OCI-LY7 (cell line): Measurements from ENCODE around the gene INSM1. TPM values are rescaled to one million over a fixed set of nuclear protein-coding genes. Genes with fewer than 3 reads are reported as not detected.

Experiments used
- BruUV-seq: library from RNA; stranded (reverse); fragments of 400-500 nt; replicated peaks from 2 replicates; lab custom pipeline; 2021; lab: Mats Ljungman, UMichigan
- CTCF ChIA-PET: fragments of 300-600 bp; sonication (Branson Sonifier 250); formaldehyde crosslinking; loops from one replicate; lab custom pipeline; 2022; ENCODE audit warnings: antibody characterized with exemption; ENCODE audit not compliant: unreplicated experiment; lab: Charles Lee
- POLR2A ChIA-PET: fragments of 300-600 bp; sonication (Branson Sonifier 250); formaldehyde crosslinking; loops from one replicate; lab custom pipeline; 2022; ENCODE audit warnings: antibody characterized with exemption; lab: Charles Lee
- DNase-seq: peaks from one replicate; pipeline ENCODE4 v3.0.0-alpha.2; 2015; ENCODE audit warnings: low spot score
- H2AFZ ChIP-seq: fragments of 200-600 bp; sonication (generic), shearing (Covaris generic); 2 replicates; pipeline ENCODE4 v1.6.1; 2014; ENCODE audit warnings: mild to moderate bottlenecking, antibody characterized with exemption, low read length, moderate library complexity
- H3K27ac ChIP-seq: fragments of 200-600 bp; sonication (generic); 2 replicates; pipeline ENCODE4 v1.5.1; 2014; ENCODE audit warnings: mixed run types, low read depth, mild to moderate bottlenecking, moderate library complexity, low read length, inconsistent platforms; ENCODE audit not compliant: poor library complexity, severe bottlenecking
- H3K36me3 ChIP-seq: fragments of 200-600 bp; sonication (generic); 2 replicates; pipeline ENCODE4 v1.6.1; 2014; ENCODE audit warnings: mild to moderate bottlenecking, antibody characterized with exemption, low read length, moderate library complexity, mixed read lengths; ENCODE audit not compliant: insufficient read depth
- H3K4me1 ChIP-seq: fragments of 200-600 bp; sonication (generic); 2 replicates; pipeline ENCODE4 v1.5.1; 2014; ENCODE audit warnings: mild to moderate bottlenecking, low read length; ENCODE audit not compliant: insufficient read depth, poor library complexity, severe bottlenecking
- H3K4me2 ChIP-seq: fragments of 200-600 bp; sonication (generic); 2 replicates; pipeline ENCODE4 v1.6.1; 2014; ENCODE audit warnings: mild to moderate bottlenecking, low read length
- H3K4me3 ChIP-seq: fragments of 200-600 bp; sonication (generic); 2 replicates; pipeline ENCODE4 v1.5.1; 2014; ENCODE audit warnings: mild to moderate bottlenecking, low read depth, low read length; ENCODE audit not compliant: poor library complexity, severe bottlenecking
- H3K79me2 ChIP-seq: fragments of 200-600 bp; sonication (generic); 2 replicates; pipeline ENCODE4 v1.6.1; 2016; ENCODE audit warnings: low read depth, mild to moderate bottlenecking, low read length, moderate library complexity, mixed read lengths; ENCODE audit not compliant: insufficient read depth
- H3K9me2 ChIP-seq: fragments of 200-600 bp; sonication (generic); 2 replicates; pipeline ENCODE4 v1.6.1; 2016; ENCODE audit warnings: mild to moderate bottlenecking, low read length, mixed read lengths; ENCODE audit not compliant: insufficient read depth
- H3K9me3 ChIP-seq: fragments of 200-600 bp; sonication (generic); 2 replicates; pipeline ENCODE4 v1.6.1; 2014; ENCODE audit warnings: mild to moderate bottlenecking, mixed run types, low read length, mixed read lengths
- H4K20me1 ChIP-seq: fragments of 200-600 bp; sonication (generic); 2 replicates; pipeline ENCODE4 v1.6.1; 2014; ENCODE audit warnings: mild to moderate bottlenecking, antibody characterized with exemption, low read length, moderate library complexity, mixed read lengths; ENCODE audit not compliant: insufficient read depth
- EZH2phosphoT487 ChIP-seq: fragments of 200-600 bp; sonication (generic); IDR thresholded peaks from 2 replicates; pipeline ENCODE4 v1.6.1; 2018; ENCODE audit warnings: low read depth, borderline replicate concordance, mild to moderate bottlenecking, mixed run types, antibody characterized with exemption, low read length, moderate library complexity, mixed read lengths
- intact Hi-C: fragments of 100-400 bp; cut with micrococcal nuclease; formaldehyde crosslinking; loops from one replicate; pipeline ENCODE4 v1.10.0; 2022; ENCODE audit not compliant: unreplicated experiment
- total RNA-seq, 2 experiments: library from RNA; depleted of rRNA in 1 of 2; stranded (reverse); fragments of >200 nt in 1 of 2; shearing (Covaris generic) in 1 of 2; gene quantifications; 2 replicates each; pipeline ENCODE4 v1.2.3, GENCODE V29; 2014 to 2022
- TF ChIP-seq, protein P1 (sequence below): fragments of 200-600 bp; sonication (generic); conservative IDR thresholded peaks from 2 replicates; pipeline ENCODE4 v1.5.1; 2014; ENCODE audit warnings: mild to moderate bottlenecking, antibody characterized with exemption, low read length, moderate library complexity, mixed read lengths

INSM1 gene
- total RNA-seq, 2 experiments from 2014 or later = not detected

DNA sequence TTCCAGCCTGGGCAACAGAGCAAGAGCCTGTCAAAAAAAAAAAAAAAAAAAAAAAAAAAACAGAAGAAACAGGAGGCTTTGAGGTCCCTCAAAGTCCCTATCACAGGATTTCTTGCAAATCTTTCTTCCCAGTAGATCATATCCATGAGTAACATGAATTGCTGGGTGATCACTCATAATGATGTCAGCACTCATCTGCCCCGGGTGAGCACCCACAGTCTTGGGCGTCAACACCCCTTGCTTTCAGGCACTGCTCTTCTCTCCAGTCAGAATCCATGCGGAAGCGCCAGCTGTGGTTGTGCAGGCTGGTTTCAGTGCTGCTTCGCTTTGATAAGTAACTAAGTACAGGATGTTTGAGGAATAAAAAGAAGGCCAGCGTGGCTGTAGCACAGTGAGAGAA is 40.2 kb upstream of the INSM1 start:
- intact Hi-C loops = no loop called here
- DNase-seq = no peak
- CTCF ChIA-PET = no interaction called here
- H3K4me3 ChIP-seq = no peak overlapping the region
- no peak for TF ChIP-seq EZH2phosphoT487
- POLR2A ChIA-PET = interaction anchor here (0.6 kb wide), 1 partner anchor 931 kb away, joined by 4 read pairs; no protein-coding TSS in a partner anchor
- BruUV-seq = no TSS peak
- H3K9me2 ChIP-seq = no peaks in the 10 kb centered on the region
- H4K20me1 ChIP-seq = no peaks in the 10 kb centered on the region
- no peaks in the 10 kb centered on the region for H3K9me3 ChIP-seq
- no peak overlapping the region for H3K4me2 ChIP-seq
- H3K4me1 ChIP-seq = no peaks in the 10 kb centered on the region
- no peak overlapping the region for H2AFZ ChIP-seq
- H3K27ac ChIP-seq = no peak overlapping the region
- H3K79me2 ChIP-seq = no peaks in the 10 kb centered on the region
- no peaks in the 10 kb centered on the region for H3K36me3 ChIP-seq

DNA sequence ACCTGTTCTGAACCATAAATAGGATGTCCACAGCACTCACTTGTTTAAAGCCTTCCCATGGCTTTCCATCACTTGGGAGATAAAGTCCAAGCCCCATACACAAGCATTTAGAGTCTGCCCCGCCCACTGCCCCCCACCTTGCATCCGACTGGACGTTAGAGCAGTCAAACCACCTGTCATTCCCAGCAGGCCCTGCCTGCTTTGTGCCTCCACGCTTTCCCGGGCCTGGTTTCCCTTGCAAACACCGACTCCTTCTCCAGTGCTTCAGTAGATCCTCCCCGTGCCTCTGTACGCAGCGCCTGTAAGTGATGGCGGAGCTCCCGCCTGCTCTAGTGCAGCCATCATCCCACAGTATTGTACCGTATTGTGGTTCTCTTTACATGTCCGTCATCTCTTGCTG is 38.3 kb upstream of the INSM1 start:
- no peak for DNase-seq
- H3K36me3 ChIP-seq = no peaks in the 10 kb centered on the region
- intact Hi-C loops = no loop called here
- H3K9me2 ChIP-seq = no peaks in the 10 kb centered on the region
- no peak overlapping the region for H2AFZ ChIP-seq
- no TSS peak for BruUV-seq
- TF ChIP-seq EZH2phosphoT487 = no peak
- TF ChIP-seq, protein P1, sequence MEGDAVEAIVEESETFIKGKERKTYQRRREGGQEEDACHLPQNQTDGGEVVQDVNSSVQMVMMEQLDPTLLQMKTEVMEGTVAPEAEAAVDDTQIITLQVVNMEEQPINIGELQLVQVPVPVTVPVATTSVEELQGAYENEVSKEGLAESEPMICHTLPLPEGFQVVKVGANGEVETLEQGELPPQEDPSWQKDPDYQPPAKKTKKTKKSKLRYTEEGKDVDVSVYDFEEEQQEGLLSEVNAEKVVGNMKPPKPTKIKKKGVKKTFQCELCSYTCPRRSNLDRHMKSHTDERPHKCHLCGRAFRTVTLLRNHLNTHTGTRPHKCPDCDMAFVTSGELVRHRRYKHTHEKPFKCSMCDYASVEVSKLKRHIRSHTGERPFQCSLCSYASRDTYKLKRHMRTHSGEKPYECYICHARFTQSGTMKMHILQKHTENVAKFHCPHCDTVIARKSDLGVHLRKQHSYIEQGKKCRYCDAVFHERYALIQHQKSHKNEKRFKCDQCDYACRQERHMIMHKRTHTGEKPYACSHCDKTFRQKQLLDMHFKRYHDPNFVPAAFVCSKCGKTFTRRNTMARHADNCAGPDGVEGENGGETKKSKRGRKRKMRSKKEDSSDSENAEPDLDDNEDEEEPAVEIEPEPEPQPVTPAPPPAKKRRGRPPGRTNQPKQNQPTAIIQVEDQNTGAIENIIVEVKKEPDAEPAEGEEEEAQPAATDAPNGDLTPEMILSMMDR = no peak
- H3K9me3 ChIP-seq = no peaks in the 10 kb centered on the region
- POLR2A ChIA-PET = no interaction called here
- no peak overlapping the region for H3K27ac ChIP-seq
- no peak overlapping the region for H3K4me2 ChIP-seq
- CTCF ChIA-PET = no interaction called here
- peaks cover 10% of the 10 kb centered on the region for H3K4me1 ChIP-seq
- no peaks in the 10 kb centered on the region for H3K79me2 ChIP-seq
- H4K20me1 ChIP-seq = no peaks in the 10 kb centered on the region
- no peak overlapping the region for H3K4me3 ChIP-seq

DNA sequence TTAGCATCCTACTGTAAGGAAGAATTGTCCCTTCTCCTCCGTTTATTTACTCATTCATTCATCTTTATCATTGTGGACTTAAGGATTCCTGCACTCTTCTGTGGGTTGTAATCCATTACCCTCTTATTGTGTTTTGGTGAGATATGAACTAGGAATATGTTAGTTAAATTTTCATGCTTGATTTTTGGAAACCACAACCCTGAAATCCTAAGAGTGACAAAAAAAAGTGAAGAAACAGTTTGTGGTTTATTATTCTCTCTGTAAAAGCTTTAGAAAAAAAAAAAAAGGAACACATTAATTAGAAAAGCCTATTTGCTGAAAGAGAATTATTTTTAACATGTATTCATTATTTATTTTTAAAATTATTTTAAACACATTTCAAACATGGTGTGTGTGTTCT is 36.7 kb upstream of the INSM1 start:
- intact Hi-C loops = no loop called here
- Histone ChIP-seq H2AFZ (no peak overlapping the region), H3K36me3 (no peaks in the 10 kb centered on the region), H3K27ac (no peak overlapping the region), H3K9me2 (no peaks in the 10 kb centered on the region), H3K4me3 (no peak overlapping the region), H4K20me1 (no peaks in the 10 kb centered on the region), H3K4me1 (peaks cover 15% of the 10 kb centered on the region), H3K79me2 (no peaks in the 10 kb centered on the region), H3K4me2 (no peak overlapping the region), H3K9me3 (no peaks in the 10 kb centered on the region)
- no peak for TF ChIP-seq EZH2phosphoT487
- TF ChIP-seq, protein P1 = no peak
- DNase-seq = no peak
- POLR2A ChIA-PET = interaction anchor here (0.6 kb wide), 1 partner anchor 238 kb away, joined by 3 read pairs; no protein-coding TSS in a partner anchor
- BruUV-seq = no TSS peak
- CTCF ChIA-PET = no interaction called here
